Stimulated activated CD8-positive, alpha-beta memory T cell treated with anti-CD3 and anti-CD28 coated beads, Interleukin-4, amount 100 ng/mL, for 1 hour (primary cell): ENCODE results near the gene TPO.
"Not testable (repeated sequence)": the region's sequence is repeated elsewhere in the genome, so short reads cannot be mapped to it uniquely, and the experiment has no call there.

Experiments
- DNase-seq, 2 donors: peaks; one replicate each; pipeline ENCODE4 v3.0.0-alpha.2; 2020; ENCODE audit warnings: low read depth in 2 of 2, low spot score in 1 of 2

Gene TPO

DNA sequence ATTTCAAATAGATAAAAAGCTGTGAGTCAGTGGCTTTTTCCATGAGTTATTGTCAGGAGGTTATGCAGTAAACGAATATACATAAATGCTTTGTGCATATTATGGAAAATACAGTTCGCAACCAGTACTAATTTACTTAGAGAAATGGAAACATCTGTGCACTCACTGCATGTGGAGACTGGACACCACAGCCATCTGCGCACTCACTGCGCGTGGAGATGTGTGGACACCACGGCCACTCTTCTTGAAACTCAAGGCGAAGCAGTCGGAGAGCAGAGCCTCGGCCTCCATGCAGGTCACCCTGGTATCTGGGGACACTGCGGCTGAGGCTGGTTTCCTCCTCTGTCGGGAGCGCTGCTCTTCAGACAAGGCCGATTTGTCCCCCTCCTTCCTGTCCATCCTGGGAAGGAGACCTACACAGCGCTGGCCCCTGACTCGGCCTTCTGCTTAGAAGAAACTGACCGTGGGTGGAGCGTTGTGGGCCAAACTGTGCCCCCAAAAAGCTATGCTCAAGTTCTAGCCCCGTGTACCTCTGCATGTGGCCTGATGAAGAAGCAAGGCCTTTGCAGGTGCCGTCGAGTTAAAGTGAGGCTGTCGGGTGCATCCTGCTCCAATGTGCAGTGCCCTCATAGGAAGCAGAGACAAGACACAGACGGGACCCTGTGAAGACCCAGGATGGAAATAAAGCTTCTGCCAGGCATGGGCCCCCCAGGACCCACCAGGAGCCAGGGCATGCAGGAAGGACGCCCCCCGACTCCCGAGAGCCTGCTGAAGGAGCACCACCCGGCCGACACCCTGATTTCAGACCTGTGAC lies 88.0 kb downstream of the TPO start:
- DNase-seq = no peak

GRCh38 chr2:1501991-1502390 lies 88.7 kb downstream of the TPO start:
- DNase-seq = no peak

DNA sequence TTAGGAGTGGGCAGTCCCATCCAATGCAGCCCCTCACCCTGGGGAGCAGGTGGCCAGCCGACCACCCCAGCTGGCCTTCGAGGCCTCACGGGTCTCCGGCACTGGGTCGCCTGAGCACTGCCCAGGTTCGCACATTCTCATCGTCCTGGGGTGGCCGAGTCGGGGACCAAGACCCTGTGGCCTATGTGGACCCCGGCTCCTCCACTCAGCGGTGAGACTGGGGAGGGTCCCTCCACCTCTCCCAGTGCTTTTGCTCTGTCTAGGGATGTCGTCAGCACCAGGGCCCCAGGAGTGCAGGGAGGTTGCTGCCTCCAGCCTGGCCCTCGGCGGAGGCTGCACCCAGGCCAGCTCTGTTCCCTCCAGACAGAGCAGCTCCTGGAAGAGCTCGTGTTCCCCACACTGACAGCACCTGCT lies 89.6 kb downstream of the TPO start:
- DNase-seq = no peak

GRCh38 chr2:1503471-1504310 lies 90.4 kb downstream of the TPO start:
- DNase-seq = no peak

DNA sequence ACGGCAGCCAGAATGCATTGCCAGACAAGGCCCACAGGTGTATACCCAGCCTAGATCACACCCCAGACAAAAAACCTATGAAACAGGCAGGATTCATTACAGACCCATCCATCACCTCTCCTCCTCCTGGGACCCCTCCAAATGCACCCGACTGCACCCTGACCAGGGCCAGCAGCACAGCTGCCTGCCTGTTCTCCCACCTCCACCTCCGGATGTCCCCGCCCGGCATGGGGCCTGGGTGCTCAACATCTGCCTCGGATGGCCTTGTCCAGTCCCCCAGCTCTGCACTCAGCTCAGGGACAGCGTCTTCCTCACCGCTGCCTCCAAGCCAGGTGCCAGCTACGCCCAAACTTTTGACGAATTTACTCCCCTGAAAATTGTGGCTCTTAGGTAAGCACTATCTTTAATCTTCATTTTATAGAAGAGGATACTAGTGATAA lies 91.1 kb downstream of the TPO start:
- DNase-seq = no peak

GRCh38 chr2:1505031-1505441 lies 91.8 kb downstream of the TPO start:
- no peak for DNase-seq

- DNase-seq = no peak
These were observed 96.2 kb downstream of the TPO start for GRCh38 chr2:1509271-1510065.

DNA sequence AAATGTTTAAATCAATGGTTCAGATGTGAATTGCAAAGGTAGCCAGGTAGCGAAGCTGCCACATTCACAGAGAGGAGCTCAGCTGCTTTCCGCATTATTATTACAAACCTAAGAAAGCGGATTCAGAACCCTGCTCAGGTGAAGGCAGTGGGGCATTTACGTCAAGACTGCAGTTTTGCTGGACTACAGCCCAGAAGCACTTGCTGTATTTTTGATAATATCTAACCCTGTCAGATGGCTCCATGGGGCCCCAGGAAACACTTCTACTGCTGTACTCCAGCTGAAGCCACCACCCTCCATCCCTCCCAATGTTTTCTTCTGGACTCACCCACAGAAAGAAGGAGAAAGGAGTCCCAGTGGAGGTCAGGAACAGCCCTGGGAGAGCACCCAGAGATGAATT lies 96.9 kb downstream of the TPO start:
- no peak for DNase-seq

- DNase-seq = no peak
These were observed 98.2 kb downstream of the TPO start for GRCh38 chr2:1511455-1511854.

DNA sequence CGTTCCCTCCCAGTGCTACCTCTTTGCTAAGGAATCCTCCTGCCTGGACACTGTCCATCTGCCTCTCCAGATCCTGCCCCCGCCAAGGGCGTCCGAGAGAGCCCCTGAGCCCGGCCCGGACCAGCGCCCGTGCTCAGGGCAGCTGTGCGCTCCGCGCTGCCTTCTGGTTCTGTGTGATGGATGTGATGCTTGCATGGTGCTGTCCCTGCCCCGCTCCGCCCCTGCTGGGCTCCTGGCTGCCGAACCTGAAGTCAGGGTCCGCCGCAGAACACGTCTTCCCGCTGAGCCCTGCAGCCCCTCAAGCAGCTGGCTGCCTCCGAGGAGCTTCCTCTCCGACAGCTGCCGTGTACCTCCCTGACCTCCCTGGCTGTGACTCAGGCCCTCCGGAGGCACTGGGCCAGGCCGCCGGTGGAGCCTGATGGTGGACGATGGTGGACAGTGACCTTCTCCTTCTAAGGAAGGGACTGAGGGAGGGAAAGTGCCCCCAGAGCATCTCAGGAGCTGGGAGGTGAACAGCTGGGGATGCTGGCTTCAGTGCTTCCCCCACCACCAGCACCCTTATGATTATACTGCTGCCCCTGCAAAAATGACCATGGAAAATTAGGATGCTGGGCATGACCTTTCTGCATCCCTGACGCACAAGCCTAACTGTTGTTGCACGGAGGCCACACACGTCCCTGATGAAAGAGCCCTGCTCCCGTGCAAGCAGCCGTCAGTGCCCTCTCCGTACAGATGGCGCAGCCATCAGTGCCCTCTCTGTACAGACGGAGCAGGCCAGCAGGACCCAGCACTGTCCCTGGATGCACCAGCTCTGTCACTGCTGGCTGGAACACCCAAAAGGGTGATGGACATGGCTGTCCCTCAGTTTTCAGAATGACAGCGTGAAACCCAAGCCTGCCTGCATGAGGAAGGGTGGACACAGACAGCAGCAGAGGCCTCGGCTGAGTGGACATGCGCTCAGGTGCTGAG lies 99.3 kb downstream of the TPO start:
- DNase-seq = no peak

DNA sequence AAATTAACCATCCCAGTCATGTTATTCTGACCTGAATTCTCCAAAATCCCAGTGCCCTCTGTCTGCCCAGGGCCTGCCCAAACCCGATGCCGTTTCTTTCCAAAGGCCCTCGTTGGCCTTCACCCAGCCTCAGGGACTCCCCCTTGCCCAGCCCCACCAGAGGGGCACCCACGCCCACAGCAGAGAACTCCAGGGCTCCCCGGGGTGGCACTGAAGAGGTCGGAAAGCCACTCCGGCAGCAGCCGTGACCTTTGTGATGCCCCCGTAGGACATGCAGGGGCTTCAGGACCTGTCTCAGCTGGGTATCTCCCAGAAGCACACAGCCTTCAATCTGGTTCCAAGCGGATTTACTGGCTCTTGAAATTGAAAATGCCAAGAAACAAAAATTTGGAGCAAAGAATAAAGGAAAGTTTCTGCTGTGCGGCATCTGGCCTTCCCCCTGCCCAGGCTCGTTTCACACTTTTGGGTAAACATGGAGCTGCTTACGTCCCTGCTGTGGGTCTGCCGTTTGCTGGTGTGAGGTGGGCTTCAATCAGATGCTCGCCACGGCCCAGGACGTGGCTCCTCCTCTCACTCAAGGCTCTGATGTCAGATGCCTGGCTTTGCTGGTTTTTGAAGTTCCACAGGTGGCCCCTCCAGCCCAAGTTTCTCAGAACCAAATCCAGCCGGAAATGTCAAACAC lies 101.3 kb downstream of the TPO start:
- DNase-seq = no peak

DNA sequence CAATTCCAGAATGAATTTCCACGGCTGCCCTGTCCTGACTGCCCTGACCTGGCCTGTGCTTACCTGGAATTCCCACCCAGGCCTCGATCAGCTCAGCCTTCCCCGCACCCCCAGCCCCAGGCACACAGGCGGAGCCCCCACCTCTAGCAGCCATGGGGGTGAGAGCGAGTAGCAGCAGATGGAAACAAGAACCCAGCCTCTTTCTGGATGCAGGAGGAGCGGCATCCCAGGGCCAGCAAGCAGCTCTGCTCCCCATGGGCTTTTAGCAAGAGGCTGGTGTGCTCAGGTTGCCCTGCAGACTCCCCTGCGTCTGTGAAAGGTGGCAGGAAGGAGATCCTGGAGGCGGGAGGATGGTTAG lies 101.8 kb downstream of the TPO start:
- DNase-seq = no peak

GRCh38 chr2:1515986-1516797 lies 102.9 kb downstream of the TPO start:
- DNase-seq = no peak

GRCh38 chr2:1516798-1517060 lies 103.5 kb downstream of the TPO start:
- DNase-seq = no peak

GRCh38 chr2:1517291-1517690 lies 104.0 kb downstream of the TPO start:
- not testable (repeated sequence) for DNase-seq

GRCh38 chr2:1517786-1518185 lies 104.5 kb downstream of the TPO start:
- no peak for DNase-seq

GRCh38 chr2:1518331-1518803 lies 105.1 kb downstream of the TPO start:
- no peak for DNase-seq

GRCh38 chr2:1518867-1519530 lies 105.7 kb downstream of the TPO start:
- no peak for DNase-seq
